Panc1 (cell line): ENCODE measurements around the gene PDHB.

Experiments used
- CTCF ChIP-seq: fragments of 450-650 bp; IDR thresholded peaks from 2 replicates; pipeline ENCODE4 v1.5.1; 2017; ENCODE audit warnings: mild to moderate bottlenecking
- POLR2AphosphoS5 ChIP-seq: IDR thresholded peaks from 2 replicates; pipeline ENCODE4 v1.6.1; 2012; ENCODE audit warnings: mild to moderate bottlenecking, low read depth, low read length, moderate library complexity
- SIN3A ChIP-seq: IDR thresholded peaks from 2 replicates; pipeline ENCODE4 v1.6.1; 2012; ENCODE audit warnings: low read depth, mild to moderate bottlenecking, low read length, moderate library complexity, borderline replicate concordance; ENCODE audit not compliant: insufficient read depth
- TF ChIP-seq, protein P1 (sequence below), 2 experiments: IDR thresholded peaks; 2 replicates each; pipeline ENCODE4 v1.6.1; 2011 to 2012; ENCODE audit warnings: low read depth in 2 of 2, control low read depth in 1 of 2, low read length in 1 of 2, mild to moderate bottlenecking in 1 of 2, moderate library complexity in 1 of 2; ENCODE audit not compliant: insufficient read depth in 1 of 2

DNA sequence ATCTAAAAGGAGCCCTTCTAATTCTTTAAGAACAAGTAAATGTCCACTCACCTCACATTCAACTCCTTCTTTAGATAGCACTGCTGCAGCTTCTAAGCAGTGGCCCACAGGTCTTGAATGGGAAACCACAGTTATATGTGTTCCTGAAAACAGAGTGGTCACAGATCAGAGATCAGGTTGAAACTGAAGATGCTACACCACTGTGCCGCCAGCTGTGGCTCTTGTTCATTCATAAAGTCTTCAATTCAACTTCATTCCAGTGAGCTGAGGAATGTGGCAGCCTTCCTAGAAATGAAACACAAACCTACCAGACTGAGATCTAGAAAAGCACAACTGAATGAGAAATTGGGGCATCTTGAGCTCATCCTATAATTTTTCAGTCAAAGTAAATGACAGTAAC lies 4.0 kb downstream of the PDHB start:
- TF ChIP-seq POLR2AphosphoS5 (no peak), CTCF (no peak), SIN3A (no peak)
- TF ChIP-seq, protein P1, sequence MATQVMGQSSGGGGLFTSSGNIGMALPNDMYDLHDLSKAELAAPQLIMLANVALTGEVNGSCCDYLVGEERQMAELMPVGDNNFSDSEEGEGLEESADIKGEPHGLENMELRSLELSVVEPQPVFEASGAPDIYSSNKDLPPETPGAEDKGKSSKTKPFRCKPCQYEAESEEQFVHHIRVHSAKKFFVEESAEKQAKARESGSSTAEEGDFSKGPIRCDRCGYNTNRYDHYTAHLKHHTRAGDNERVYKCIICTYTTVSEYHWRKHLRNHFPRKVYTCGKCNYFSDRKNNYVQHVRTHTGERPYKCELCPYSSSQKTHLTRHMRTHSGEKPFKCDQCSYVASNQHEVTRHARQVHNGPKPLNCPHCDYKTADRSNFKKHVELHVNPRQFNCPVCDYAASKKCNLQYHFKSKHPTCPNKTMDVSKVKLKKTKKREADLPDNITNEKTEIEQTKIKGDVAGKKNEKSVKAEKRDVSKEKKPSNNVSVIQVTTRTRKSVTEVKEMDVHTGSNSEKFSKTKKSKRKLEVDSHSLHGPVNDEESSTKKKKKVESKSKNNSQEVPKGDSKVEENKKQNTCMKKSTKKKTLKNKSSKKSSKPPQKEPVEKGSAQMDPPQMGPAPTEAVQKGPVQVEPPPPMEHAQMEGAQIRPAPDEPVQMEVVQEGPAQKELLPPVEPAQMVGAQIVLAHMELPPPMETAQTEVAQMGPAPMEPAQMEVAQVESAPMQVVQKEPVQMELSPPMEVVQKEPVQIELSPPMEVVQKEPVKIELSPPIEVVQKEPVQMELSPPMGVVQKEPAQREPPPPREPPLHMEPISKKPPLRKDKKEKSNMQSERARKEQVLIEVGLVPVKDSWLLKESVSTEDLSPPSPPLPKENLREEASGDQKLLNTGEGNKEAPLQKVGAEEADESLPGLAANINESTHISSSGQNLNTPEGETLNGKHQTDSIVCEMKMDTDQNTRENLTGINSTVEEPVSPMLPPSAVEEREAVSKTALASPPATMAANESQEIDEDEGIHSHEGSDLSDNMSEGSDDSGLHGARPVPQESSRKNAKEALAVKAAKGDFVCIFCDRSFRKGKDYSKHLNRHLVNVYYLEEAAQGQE (IDR thresholded peaks at IDR 0.05; ENCODE audit: insufficient read depth in 1 of 2, low read depth in 2 of 2, low read length in 1 of 2): no peak
